DND-41 (cell line): ENCODE results near the gene MB21D2.

Source experiments
- CTCF ChIP-seq: IDR thresholded peaks from 2 replicates; pipeline ENCODE4 v1.5.1; 2012; ENCODE audit warnings: borderline replicate concordance, low read length, moderate library complexity, mild to moderate bottlenecking; ENCODE audit not compliant: poor library complexity, severe bottlenecking; ENCODE audit errors: extremely low read depth
- EZH2 ChIP-seq: IDR thresholded peaks from 3 replicates; pipeline ENCODE4 v1.6.1; 2012; ENCODE audit warnings: borderline replicate concordance, low read depth, mild to moderate bottlenecking, moderate library complexity, low read length, inconsistent platforms; ENCODE audit not compliant: severe bottlenecking

GRCh38 chr3:192825216-192825615 is 92.4 kb downstream of the MB21D2 start:
- no peak for TF ChIP-seq CTCF
- TF ChIP-seq EZH2, result no peak
